ENCODE measurements around the gene NDST4.

Gene NDST4

GRCh38 chr4:114785570-114785969 is 327.9 kb downstream of the NDST4 start:
- no peak for DNase-seq (ENCODE audit: low read depth)

GRCh38 chr4:114783215-114783595 is 330.2 kb downstream of the NDST4 start:
- no peak for DNase-seq (ENCODE audit: low read depth)

GRCh38 chr4:114782415-114783214 is 330.8 kb downstream of the NDST4 start:
- DNase-seq (ENCODE audit: low read depth): no peak

- no peak for DNase-seq (ENCODE audit: low read depth)
Observed at GRCh38 chr4:114780205-114780604, 333.2 kb downstream of the NDST4 start.

All from stromal cell of bone marrow (primary cell).